Right forelimb (tissue), 1 donor: Measurements from ENCODE around the gene INSC.
"Not testable (repeated sequence)": the region's sequence is repeated elsewhere in the genome, so short reads cannot be mapped to it uniquely, and the experiment has no call there.

ENCODE experiments used
- DNase-seq: peaks from one replicate; pipeline ENCODE4 v3.0.0-alpha.2; 2018

Gene INSC, protein sequence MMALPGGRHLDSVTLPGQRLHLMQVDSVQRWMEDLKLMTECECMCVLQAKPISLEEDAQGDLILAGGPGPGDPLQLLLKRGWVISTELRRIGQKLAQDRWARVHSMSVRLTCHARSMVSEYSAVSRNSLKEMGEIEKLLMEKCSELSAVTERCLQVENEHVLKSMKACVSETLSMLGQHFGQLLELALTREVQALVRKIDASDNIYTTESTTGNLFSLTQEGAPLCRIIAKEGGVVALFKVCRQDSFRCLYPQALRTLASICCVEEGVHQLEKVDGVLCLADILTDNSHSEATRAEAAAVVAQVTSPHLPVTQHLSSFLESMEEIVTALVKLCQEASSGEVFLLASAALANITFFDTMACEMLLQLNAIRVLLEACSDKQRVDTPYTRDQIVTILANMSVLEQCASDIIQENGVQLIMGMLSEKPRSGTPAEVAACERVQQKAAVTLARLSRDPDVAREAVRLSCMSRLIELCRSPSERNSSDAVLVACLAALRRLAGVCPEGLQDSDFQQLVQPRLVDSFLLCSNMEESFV

GRCh38 chr11:15114501-15115475 is at the start of gene INSC:
TSS of gene INSC (plus strand) at chr11:15114923. CDS start at chr11:15149175, 34,252 bp downstream.
- DNase-seq = peak; percentile 73

DNA sequence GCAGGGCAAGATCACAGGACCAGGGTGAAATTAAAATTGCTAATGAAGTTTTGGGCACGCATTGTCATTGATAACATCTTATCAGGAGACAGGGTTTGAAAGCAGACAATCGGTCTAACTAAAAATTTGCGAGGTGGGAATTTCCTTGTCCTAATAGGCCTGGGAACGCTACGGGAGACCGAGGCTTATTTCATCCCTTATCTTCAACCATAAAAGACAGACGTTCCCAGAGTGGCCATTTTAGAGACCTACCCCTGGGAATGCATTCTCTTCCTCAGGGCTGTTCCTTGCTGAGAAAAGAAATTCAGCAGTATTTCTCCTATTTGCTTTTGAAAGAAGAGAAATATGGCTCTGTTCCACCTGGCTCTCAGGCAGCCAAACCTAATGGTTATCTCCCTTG is 45.0 kb upstream of the INSC start:
- not testable (repeated sequence) for DNase-seq

DNA sequence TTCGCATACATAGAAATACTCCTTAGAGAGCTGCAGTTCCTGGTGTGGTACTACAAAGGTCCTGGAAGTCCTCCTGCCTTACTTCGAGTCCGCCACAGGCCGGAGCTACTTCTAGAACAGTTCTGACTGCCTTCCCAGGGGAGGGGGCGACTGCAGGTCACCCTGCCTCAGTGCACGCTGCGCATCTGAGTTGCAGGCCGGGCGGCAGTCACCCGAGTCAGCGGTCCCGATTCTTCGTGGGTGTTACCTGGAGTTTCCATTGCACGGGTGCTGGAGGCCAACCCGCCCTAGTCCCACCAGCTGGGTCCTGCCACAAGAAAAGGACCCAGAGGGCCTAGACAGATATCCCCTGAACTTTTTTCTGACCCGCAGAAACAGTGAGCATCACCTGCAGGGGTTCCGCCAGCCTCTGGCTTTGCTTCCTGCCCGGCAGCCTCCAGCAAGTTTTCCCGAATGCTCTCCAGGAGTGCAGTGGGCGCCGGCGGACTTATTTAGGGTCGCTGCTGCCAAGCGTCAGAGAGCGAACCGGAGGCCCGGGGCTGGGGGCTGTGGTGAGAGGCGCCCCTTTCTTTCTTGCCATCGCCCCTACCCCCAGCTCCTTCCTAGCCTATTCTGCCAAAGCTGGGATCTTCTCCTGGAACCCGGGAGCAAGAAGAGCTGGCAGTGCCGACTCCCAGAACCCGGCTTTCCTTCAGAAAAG is 43.0 kb upstream of the INSC start:
- DNase-seq = no peak

- DNase-seq = no peak
Measured at GRCh38 chr11:15072551-15073143, 42.1 kb upstream of the INSC start.

DNA sequence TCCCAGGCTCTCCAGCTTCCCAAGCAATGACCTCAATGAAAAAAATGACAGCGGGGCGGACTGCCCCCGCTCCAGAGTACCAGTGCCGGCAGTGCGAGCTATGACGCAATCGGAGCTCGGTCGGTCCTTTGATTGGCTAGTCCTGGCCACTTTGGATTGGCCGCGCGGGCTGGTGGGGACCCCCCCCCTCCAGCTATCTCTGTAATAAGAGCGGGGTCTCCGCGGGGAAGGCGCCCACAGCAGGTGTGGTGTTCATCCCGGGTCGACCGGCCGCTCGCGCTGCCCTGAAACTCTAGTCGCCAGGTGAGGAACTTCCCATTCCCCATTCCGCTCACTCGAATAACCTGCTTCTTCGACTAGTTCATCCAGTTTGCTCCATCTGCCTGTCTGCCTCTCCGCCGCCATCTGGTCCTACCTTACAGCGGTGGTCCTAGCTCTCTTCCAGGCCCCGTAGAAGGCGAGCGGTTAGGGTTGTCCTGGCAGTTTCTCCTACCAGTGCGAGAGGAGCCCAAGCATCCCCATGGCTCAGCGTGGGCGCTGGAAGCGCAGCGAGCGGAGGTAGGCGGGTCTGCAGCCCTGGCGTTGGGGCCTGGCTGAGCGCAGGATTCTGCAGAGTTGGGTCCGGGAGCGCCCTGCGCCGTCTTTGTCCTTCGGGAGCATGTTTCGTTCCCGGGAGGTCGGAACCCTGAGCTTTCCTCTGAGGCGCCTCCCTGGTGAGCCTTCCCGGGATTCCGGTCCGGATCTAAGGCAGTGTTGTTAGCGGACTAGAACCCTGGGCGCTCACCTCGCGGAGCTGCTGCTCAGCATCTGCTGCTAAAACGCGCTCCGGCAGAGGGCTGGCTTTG is 41.1 kb upstream of the INSC start, which contains the start of gene CALCB:
Gene CALCB, plus strand, starts transcription at position 233 of the 845 bp plus-strand sequence. CDS start 1,126 bp downstream, outside the sequence.
- DNase-seq = peak; percentile 50

DNA sequence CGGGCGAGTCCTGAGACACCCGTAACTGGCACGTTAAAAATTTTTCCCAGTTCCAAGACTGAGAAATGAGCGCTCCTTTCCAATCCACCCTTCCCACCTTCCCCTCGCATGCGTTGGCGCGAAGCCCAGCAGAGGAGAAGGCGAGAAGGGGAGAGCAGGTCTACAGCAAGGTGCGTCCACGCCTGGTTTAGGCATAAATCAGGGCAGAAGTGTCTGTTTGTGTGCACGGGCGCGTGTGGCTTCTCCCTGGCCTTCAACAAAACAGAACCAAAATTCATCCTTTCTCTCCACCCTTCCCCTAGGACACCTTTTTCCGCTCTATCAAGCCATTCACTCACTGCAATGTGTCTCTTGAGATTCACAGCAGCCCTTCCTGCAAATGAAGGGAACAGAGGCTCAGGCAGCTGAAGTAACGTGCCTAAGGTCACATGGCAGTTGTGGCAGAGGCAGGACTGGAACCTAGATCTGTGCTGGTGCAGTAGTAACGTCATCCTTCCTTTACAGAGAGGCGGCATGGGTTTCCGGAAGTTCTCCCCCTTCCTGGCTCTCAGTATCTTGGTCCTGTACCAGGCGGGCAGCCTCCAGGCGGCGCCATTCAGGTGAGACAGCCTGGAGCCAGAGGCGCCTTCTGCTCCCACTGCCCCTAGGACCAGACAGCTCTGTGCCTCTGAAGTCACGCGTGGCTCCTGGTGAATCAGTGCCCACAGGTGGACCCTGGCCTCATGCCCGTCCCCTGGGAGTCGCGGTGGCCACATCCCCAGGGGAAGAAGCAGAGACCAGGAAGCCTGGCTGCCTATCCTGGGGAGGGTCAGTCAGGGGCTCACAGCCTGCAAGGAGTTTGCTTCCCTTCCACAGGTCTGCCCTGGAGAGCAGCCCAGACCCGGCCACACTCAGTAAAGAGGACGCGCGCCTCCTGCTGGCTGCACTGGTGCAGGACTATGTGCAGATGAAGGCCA is 40.2 kb upstream of the INSC start:
- DNase-seq = peak; percentile 90

GRCh38 chr11:15075162-15075526 is 39.6 kb upstream of the INSC start:
- no peak for DNase-seq

- no peak for DNase-seq
Measured at GRCh38 chr11:15091175-15091574, 23.5 kb upstream of the INSC start.

DNA sequence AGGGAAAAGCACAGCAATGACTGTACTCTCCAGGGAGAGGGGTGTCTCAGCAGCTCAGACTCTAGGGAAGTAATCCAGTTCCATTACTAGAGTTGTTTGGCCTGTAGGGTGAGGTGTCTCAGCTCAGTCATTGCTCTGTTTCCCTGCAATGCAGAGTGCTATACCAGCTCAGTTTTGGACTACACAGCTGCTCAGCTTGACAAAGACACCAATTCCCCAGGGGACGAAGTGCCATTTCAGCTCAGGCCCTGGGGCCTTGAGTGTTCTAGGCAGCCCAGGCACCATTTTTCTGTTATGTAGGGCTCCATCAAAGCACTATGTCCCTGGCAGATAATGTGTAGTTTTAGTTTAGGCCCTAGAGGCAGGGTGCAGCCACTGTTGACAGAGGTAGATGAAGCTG is 23.1 kb upstream of the INSC start:
- DNase-seq = no peak

DNA sequence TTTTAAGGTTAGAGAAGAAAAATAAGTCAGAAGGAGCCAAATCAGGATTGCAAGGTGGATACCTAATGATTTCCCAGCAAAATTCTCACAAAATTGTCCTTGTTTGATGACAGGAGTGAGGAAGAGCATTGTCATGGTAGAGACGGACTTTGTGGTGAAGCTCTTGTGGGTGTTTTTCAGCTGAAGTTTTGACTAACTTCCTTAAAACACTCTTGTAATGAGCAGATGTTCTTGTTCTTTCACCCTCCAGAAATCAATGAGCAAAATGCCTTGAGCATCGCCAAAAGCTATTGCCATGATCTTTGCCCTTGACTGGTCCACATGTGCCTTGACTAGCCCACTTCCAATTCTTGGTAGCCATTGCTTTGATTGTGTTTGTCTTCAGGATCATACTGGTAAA is 21.3 kb upstream of the INSC start:
- no peak for DNase-seq

DNA sequence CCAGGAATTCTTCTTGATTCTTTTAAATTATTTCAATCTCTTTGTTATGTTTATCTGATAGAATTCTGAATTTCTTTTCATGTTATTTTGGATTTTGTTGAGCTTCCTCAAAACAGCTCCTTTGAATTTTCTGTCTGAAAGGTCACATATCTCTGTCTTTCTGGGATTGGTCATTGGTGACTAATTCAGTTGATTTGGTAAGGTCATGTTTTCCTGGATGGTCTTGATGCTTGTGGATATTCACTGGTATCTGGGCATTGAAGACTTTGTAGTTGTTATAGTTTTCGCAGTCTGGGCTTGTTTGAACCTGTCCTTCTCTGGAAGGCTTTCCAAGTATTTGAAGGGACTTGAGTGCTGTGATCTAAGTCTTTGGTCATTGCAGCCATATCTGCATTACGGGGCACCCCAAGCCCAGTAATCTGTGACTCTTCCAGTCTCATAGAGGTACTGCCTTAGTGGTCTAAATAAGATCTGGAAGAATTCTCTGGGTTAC is 18.9 kb upstream of the INSC start:
- DNase-seq = no peak

- DNase-seq = no peak
Measured at GRCh38 chr11:15097411-15097810, 17.3 kb upstream of the INSC start.

DNA sequence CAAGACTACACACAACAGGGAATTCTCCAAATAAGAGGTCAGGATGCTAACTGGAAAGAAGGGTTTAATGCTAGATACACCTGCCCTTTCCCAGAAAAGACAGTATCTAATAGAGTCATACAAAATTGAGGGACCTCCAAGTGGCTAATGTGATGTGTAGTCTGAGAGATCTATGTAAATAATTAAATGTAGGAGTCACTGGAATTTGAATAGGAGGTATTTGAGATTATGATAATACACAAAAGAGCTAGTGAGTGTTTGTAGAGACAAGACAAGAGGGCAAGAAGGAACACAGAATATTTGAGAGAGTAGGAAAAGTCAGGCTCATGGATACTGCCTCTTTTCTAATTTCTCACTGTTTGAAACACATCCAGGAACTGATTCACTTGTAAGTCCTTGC is 15.5 kb upstream of the INSC start:
- no peak for DNase-seq

DNA sequence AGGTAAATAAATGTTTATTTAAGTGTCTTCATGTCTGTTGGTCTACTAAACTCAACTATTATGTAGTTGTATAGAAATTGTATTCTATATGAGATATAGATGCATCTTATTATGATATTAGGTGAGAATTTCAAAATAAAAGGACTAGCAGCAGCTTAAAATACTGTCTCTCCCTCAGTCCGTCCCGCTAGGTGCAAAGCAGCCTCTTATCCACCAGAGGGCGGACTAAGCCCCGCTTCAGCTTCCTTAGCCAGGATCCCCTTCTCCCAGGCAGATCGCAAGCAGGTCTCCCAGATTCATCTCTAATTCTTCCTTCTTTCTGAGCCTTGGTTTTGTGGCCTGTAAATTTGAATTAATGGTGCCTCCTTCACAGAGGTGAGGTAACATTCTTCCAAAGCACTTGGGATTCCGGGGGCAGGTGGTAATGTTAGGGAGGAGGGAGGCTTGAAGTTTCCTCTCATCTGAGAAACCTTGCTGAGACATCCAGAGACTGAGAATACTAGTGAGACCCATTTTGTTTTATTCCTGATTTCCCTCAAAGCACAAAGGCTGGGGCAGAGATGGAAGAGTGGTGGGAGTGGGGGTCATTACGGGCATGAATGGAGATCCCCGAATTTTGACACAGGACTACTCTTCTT is 13.5 kb upstream of the INSC start:
- peak; percentile 77 for DNase-seq

- DNase-seq = no peak
Measured at GRCh38 chr11:15104166-15104565, 10.6 kb upstream of the INSC start.

DNA sequence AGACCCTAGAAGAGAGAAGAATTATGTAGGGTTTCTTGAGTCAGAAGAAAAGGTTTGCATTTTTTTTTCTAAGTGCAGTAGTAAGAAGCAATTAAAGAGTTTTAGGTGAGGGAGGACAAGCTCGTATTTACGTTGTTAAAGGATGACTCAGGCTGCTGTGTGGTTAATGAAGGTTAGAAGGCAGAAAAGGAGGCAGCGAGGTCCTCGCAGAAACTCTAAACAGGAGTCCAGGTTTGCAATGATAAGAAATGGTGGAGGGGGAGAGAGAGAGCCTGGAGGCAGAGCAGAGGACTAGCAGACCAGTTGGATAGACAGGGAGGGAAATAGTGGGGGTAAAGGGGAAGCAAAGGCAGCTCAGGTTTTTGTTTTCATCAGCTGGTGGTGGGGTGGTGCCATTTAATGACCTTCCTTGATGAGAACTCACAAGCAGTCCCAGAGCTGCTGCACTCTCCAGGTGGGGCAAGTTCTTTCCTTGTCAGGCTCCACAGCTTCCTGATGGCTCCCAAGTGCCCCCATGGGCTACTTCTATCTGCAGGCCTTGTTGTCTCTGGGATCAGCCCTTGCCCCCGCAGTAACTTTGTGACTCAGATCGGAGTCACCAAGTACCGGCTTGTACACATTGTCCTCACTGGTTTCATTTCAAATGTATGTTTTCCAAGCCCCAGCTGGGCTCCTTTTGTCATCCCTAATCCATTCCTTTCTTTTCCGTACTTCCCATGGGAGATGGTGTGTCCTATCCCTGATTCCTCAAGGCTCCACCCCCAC is 8.3 kb upstream of the INSC start:
- DNase-seq = no peak

- no peak for DNase-seq
Measured at GRCh38 chr11:15107730-15108515, 6.8 kb upstream of the INSC start.
